T follicular helper cell (primary cell): ENCODE measurements around the gene ZNF487.

ENCODE experiments used
- DNase-seq: peaks from one replicate; pipeline ENCODE4 v3.0.0-alpha.2; 2020; ENCODE audit warnings: low read depth

Gene ZNF487

GRCh38 chr10:43524434-43525247 lies 87.7 kb downstream of the ZNF487 start:
- no peak for DNase-seq
